Hindlimb muscle (tissue), 1 donor: ENCODE data around the gene AKNA. TPM values are rescaled to one million over a fixed set of nuclear protein-coding genes. Genes with fewer than 3 reads are reported as not detected.
"Not testable (repeated sequence)": the region's sequence is repeated elsewhere in the genome, so short reads cannot be mapped to it uniquely, and the experiment has no call there.

Experiments
- DNase-seq: peaks from one replicate; pipeline ENCODE4 v3.0.0-alpha.2; 2013
- polyA plus RNA-seq: library from polyadenylated mRNA; unstranded; fragments of 120-200 nt; gene quantifications from one replicate; pipeline ENCODE4 v1.2.1, GENCODE V29; 2013; ENCODE audit not compliant: insufficient read length

The AKNA gene
- polyA plus RNA-seq, 1 donor = 10.5 TPM

DNA sequence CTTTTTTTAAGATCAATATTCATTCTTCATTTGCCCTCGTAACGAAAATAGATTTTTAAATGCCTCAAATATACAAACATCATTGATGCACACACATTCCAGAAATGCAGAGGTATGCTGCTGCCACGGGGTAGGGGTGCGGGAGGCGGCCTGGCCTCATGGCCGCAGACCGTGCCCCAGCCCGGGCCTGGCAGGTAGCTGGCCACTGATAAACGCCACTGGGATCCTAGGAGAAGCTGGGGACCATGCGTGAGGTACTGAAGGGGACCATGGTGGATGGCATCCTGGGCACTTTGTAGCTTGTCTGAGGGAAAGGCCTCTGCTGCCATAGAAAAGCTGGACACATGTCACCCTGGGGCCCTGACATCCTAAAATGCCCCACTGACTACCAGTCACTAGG, 51.6 kb downstream of the AKNA start:
- DNase-seq = no peak

DNA sequence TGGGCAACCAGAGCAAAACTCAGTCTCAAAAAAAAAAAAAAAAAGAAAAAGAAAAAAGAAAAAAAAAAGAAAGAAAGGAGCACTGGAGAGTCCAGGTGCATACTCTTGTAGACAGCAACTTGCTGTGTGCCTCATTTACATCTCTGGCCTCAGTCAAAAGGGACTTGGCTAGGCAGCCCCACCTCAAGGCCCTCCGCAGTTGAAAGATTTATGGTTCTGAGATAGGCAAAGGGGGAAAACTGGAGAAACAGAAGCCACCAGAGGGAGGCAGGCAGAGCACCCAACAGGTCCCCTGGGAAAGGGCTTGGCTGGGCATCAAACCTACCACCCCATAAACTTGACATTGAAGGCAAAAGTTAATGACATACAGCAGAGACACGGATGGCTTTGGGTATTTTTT, 52.0 kb downstream of the AKNA start:
- no peak for DNase-seq

DNA sequence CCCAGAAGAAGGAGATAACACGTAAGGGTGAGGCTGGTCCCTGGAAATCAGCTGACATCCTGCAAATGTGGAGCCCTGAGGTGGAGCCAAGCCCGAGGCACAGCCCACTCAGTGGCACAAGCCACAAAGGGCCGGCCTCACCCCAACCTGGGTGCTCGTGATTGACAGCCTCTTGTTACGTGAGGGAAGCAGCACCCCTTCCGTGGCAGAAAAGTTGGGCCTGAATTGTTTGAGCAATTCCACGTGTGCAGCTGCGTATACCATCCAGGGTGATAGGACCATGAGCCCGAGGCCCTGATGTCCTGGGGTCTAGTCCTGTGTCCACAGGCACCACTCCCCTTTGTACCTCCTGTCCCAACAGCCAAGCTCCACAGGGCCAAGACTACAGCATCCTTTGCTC, 53.3 kb downstream of the AKNA start:
- DNase-seq = no peak

DNA sequence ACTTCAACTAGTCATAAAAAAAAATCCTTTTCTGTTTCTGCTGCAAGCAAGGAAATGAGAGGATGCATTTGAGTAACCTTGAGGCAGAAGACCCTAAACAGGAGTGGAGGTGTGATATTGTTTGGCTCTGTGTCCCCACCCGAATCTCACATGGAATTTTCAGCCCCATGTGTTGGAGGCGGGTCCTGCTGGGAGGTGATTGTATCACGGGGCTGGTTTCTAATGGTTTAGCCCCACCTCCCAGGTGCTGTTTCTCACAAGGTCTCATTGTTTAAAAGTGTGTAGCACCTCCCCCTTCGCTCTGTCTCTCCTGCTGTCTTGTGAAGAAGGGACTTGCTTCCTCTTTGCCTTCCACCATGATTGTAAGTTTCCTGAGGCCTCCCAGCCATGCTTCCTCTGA, 54.1 kb downstream of the AKNA start:
- not testable (repeated sequence) for DNase-seq

DNA sequence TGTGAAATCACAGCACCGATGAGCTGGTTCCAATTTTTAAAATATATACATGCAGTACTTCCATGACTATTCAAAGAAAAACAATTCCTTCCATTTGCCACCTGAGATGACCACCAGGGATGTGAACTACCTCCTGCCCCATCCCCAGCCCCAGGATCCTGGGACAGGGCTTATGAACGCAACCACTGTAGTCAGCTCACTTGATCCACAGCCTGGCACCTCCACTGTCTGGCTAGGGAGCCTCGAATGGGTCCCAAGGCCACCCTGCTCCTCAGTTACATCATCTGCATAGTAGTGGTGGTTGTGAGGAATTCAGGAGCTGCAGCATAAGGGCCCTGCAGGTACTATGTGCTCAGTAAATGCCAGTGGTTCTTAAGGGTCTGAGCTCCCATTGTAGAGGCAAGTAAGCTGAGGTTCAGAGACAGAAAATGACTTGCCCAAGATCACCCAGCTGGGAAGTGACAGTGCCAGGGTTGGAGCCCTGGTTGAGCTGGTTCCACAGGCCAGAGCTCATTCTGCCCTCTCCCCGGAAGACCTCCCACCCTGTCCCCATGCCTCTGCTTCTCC, 55.2 kb downstream of the AKNA start:
- not testable (repeated sequence) for DNase-seq

DNA sequence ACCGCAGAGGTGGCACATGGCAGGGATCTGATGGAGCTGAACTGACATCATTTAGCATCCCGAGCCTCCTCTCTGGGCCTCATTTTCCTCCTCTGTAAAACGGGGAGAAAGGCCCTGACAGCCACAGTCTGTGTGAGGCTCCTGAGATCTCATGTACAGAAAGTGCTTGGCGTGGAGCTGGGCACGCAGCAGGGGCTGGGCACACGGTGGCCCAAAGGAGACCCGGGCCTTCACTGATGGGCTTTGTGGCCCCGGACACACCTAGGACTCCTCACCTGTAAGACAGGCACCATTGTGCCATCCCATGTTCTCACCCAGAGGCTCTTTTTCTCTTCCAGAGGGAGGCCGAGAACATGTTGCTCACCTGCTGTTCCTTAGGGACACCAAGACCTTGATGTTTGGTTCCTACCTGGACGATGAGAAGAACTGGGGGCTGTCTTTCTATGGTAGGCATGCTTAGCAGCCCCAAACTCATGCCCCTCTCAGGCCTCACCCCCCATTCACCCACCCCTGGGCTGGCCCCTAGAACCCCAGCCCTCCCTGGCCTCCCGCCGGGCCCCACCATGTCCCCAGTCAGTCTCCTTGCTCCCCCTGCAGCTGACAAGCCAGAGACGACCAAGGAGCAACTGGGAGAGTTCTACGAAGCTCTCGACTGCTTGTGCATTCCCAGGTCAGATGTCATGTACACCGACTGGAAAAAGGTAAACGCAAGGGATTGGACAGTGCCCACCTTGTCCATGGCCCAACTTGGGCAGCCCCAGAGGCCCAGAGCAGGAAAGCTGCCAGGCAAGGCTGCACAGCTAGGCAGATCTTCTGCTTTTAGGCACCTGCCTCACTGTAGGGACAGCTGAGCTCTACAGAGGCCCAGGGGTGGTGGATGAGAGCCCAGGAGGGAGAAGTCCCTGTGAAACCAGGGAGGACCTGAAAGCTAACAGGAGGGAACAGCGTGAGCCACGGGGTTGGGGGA, 56.3 kb downstream of the AKNA start:
- DNase-seq = not testable (repeated sequence)

DNA sequence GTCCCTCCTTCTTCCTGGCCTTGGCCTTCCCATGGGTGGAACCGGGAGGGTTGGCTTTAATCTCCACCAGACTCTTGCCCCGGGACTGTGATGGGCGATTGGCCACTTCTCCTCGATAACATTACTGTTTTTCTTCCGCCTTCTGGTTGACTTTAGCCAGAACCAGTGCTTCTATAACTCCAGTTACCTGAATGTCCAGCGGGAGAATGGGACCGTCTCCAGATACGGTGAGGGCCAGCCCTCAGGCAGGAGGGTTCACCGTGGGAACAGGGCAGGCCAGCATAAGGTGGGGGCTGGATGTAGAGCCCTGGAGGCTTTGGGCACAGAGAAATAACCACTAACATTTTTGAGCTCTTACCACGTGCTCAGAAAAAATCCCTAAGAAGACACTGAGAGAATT, 57.1 kb downstream of the AKNA start:
- no peak for DNase-seq

DNA sequence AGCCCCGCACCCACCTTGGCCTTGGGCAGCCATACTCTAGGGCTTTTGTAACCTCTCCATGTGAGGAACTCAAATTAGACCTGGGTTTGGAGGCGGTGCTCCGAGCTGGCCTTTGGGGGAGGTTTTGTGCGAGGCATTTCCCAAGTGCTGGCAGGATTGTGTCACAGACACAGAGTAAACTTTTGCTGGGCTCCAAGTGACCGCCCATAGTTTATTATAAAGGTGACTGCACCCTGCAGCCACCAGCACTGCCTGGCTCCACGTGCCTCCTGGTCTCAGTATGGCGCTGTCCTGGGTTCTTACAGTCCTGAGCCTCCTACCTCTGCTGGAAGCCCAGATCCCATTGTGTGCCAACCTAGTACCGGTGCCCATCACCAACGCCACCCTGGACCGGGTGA, 58.2 kb downstream of the AKNA start, which contains the start of gene ORM2:
Gene ORM2 (plus strand): TSS at position 245 of the 398 bp plus-strand sequence. CDS start 36 bp downstream, at position 281.
- not testable (repeated sequence) for DNase-seq

DNA sequence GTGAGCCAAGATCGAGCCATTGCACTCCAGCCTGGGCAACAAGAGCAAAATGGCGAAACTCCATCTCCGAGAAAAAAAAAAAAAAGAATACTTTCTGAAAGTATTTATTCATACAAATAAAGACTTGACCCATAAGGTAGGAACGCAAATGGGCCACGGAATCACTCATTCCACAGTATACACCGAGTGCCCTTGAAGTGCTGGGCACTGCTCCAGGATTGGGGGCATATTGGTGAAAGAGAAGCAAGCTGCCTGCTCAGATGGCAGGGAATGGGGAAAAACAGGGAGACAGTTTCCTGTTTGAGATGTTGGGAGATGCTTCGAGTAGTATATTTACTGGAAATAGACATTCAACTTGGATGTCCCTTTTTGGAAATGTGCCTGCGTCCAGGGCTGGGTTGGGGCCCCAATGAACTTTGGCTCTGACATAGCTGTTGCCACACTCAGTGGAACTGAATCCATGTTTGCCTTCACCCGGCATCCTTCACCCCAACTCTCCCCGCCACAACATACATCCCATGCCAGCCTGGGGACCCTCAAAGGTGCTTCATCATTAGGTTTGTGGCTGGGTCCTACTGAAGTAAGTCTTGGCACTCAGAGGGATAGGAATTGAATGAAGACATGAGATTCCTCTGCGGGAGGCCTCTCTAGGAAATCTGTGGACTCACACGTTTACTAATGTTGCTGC, 58.7 kb downstream of the AKNA start:
- DNase-seq = not testable (repeated sequence)

DNA sequence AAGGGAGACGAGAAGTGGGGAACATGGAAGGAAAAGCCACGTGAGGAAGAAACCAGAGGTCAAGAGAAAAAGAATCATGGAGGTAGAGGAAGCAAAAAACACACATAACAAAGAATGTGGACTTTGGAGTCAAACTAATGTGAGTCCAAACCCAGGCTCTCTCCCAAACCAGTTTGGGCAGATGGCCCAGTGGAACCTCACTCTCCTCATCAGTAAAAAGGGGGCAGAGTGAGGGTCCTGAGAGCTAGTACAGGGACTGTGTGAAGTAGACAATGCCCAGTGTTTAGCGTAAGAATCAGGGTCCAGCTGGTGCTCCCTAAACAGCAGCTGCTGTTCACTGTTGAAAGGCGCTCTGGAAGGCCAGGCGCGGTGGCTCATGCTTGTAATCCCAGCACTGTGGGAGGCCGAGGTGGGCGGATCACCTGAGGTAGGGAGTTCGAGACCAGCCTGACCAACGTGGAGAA, 59.4 kb downstream of the AKNA start:
- DNase-seq = not testable (repeated sequence)

DNA sequence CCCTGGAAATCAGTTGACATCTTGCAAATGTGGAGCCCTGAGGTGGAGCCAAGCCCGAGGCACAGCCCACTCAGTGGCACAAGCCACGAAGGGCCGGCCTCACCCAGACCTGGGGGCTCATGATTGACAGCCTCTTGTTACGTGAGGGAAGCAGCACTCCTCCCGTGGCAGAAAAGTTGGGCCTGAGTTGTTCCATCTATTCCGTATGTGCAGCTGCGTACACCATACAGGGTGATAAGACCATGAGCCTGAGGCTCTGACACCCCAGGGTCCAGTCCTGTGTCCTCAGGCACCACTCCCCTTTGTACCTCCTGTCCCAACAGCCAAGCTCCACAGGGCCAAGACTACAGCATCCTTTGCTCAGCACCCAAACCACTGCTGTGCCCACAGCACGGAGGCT, 60.0 kb downstream of the AKNA start:
- no peak for DNase-seq

DNA sequence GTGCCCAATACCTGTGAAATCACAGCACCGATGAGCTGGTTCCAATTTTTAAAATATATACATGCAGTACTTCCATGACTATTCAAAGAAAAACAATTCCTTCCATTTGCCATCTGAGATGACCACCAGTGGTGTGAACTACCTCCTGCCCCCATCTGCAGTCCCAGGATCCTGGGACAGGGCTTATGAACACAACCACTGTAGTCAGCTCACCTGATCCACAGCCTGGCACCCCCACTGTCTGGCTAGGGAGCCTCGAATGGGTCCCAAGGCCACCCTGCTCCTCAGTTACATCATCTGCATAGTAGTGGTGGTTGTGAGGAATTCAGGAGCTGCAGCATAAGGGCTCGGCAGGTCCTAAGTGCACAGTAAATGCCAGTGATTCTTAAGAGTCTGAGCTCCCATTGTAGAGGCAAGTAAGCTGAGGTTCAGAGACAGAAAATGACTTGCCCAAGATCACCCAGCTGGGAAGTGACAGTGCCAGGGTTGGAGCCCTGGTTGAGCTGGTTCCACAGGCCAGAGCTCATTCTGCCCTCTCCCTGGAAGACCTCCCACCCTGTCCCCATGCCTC, 62.0 kb downstream of the AKNA start:
- not testable (repeated sequence) for DNase-seq

DNA sequence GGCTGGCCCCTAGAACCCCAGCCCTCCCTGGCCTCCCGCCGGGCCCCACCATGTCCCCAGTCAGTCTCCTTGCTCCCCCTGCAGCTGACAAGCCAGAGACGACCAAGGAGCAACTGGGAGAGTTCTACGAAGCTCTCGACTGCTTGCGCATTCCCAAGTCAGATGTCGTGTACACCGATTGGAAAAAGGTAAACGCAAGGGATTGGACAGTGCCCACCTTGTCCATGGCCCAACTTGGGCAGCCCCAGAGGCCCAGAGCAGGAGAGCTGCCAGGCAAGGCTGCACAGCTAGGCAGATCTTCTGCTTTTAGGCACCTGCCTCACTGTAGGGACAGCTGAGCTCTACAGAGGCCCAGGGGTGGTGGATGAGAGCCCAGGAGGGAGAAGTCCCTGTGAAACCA, 62.8 kb downstream of the AKNA start:
- DNase-seq = not testable (repeated sequence)

DNA sequence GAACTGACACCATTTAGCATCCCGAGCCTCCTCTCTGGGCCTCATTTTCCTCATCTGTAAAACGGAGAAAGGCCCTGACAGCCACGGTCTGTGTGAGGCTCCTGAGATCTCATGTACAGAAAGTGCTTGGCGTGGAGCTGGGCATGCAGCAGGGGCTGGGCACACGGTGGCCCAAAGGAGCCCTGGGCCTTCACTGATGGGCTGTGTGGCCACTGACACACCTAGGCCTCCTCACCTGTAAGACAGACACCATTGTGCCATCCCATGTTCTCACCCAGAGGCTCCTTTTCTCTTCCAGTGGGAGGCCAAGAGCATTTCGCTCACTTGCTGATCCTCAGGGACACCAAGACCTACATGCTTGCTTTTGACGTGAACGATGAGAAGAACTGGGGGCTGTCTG, 63.3 kb downstream of the AKNA start:
- no peak for DNase-seq

DNA sequence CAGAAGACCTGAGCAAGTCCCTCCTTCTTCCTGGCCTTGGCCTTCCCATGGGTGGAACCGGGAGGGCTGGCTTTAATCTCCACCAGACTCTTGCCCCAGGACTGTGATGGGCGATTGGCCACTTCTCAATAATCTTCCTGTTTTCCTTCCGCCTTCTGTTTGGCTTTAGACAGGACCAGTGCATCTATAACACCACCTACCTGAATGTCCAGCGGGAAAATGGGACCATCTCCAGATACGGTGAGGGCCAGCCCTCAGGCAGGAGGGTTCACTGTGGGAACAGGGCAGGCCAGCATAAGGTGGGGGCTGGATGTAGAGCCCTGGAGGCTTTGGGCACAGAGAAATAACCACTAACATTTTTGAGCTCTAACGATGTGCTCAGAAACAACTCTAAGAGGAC, 63.9 kb downstream of the AKNA start:
- DNase-seq = not testable (repeated sequence)

DNA sequence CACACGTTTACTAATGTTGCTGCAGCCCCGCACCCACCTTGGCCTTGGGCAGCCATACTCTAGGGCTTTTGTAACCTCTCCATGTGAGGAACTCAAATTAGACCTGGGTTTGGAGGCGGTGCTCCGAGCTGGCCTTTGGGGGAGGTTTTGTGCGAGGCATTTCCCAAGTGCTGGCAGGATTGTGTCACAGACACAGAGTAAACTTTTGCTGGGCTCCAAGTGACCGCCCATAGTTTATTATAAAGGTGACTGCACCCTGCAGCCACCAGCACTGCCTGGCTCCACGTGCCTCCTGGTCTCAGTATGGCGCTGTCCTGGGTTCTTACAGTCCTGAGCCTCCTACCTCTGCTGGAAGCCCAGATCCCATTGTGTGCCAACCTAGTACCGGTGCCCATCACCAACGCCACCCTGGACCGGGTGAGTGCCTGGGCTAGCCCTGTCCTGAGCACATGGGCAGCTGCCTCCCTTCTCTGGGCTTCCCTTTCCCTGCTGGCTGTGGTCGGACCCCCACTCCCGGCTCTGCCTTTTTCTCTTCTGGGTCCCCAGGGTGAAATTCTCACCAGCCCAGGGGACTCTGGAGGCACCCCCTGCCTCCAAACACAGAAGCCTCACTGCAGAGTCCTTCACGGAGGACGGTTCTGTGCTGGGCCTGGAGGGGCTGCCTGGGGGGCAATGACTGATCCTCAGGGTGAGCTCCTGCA, 64.8 kb downstream of the AKNA start, which contains the start of gene ORM1:
Gene ORM1 (plus strand): TSS at position 268 of the 701 bp plus-strand sequence. CDS start 36 bp downstream, at position 304.
- not testable (repeated sequence) for DNase-seq

DNA sequence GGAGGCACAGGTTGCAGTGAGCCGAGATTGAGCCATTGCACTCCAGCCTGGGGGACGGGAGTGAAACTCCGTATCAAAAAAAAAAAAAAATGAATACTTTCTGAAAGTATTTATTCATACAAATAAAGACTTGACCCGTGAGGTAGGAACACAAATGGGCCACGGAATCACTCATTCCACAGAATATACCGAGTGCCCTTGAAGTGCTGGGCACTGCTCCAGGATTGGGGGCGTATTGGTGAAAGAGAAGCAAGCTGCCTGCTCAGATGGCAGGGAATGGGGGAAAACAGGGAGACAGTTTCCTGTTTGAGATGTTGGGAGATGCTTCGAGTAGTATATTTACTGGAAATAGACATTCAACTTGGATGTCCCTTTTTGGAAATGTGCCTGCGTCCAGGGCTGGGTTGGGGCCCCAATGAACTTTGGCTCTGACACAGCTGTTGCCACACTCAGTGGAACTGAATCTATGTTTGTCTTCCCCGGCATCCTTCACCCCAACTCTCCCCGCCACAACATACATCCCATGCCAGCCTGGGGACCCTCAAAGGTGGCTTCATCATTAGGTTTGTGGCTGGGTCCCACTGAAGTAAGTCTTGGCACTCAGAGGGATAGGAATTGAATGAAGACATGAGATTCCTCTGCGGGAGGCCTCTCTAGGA, 65.5 kb downstream of the AKNA start:
- DNase-seq = not testable (repeated sequence)

DNA sequence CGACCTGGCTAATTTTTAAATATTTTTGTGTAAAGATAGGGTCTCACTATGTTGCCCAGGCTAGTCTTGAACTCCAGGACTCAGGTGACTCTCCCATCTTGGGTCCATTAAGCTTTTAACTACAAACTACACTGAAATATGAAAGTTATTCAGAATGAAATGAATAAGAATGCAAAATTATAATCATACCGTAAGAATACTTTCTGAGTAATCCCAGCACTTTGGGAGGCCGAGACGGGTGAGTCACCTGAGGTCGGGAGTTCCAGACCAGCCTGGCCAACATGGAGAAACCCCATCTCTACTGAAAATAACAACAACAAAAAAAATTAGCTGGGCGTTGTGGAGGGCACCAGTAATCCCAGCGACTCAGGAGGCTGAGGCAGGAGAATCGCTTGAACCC, 66.0 kb downstream of the AKNA start:
- DNase-seq = no peak

DNA sequence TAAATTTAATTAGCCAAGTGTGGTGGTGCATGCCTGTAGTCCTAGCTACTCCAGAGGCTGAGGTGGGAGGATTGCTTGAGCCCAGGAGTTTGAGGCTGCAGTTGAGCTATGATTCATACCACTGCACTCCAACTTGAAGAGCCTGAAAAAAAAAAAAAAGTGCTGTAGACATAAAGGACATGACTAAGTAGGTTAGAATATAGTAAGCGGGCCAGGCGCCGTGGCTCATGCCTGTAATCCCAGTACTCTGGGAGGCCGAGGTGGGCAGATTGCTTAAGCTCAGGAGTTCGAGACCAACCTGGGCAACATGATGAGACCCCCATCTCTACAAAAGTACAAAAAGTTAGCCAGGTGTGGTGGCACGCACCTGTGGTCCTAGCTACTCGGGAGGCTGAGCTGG, 67.1 kb downstream of the AKNA start:
- DNase-seq = not testable (repeated sequence)

DNA sequence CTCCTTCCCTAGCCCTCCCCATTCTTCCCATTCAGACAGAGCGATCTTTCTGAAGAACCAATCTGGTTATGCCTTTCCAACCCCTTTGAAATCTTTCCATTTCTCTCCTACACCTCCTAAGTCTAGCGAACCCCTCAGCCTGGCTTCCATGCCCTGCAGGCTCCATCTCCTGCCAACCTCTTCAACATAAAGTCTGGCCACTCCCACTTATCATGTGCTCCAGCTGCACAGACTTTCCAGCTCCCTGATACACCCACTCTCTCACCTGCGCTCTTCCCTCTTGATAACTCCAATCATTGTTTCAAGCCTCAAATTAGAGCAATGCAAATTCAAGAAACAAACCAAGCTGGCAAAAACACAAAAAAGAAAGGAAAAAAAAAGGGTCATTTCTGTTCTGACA, 68.6 kb downstream of the AKNA start:
- no peak for DNase-seq

DNA sequence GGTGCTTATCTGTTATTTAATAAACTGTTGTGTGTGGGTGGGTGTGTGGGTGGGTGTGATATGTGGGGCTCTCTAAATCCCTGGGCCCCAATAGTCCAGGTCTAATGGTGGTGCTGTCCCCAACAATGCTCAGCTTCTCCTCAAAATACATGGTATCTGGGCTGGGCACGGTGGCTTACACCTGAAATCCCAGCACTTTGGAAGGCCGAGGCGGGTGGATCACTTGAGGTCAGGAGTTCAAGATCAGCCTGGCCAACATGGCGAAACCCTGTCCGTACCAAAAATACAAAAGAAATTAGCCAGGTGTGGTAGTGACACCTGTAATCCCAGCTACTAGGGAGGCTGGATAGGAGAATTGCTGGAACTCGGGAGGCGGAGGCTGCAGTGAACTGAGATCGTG, 69.4 kb downstream of the AKNA start:
- DNase-seq = no peak
